Measurements from ENCODE around the gene KCNMA1.

Gene KCNMA1

DNA sequence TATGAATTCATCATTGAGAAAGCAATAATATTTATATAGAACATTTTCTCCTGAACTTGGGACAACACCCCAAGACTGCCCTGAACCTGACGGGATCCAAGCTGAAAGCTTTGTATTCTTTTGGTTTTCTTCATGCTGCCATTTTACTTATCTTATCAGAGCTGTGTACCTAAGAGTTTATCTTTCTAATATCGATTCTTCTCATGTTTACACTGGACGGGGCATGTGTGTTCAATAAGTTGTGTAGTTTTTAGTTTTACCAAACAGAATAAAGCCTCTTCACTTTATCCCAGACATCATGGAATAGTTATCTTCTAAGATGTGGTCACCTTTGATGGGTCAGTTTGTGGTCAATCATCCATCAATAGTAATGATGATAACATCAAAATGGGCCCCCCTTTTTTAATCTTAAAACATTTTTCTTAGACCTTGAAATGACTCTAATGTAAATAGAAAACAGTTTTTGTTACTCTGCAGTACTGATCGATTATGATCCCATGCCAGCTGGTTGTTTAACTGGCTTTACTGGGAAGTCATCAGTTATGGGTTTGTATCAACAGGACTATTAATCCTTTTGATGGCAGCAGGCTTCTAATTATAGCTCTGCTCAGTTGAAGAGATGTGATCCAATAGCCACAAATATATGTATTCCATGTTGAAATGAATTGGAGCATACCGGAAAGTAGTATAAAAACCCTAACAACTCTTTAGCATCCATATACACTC lies 446.1 kb downstream of the KCNMA1 start:
- DNase-seq: no peak

DNA sequence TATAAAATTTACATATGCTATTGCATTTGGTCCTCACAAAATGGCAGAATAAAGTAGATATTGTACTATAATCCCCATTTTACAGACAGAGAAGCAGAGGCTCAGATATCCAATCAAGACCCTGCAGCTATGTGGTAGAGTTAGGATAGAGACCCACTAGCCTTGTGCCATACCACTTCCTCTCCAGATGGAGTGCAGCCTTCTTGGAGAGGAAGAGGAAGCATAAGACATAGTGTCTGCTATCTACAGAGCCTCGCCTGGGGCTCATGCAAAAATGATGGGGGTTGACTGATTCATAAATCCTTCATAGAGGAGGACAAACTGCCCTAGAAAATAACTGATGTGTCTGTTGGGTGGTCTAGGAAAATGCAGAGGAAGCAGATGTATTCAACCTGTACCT lies 447.3 kb downstream of the KCNMA1 start:
- no peak for DNase-seq

DNA sequence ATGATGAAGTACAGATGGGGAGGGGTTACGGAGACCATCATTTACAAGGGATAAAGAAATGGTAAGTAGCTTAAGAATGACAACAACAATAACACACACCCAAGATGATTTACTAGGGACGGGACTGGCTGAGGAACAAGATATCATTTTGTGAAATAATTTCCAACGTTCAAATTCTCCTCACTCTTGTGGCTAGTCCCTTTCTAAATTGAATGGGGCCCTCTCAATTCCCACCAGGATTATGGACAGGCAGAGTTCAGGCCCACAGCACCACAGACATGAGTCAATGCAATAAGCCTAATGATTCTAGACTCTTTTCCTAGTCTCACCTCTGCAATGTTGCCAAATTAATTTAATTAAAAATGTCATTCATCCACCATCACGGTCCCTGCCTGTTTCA lies 448.1 kb downstream of the KCNMA1 start:
- DNase-seq: no peak

DNA sequence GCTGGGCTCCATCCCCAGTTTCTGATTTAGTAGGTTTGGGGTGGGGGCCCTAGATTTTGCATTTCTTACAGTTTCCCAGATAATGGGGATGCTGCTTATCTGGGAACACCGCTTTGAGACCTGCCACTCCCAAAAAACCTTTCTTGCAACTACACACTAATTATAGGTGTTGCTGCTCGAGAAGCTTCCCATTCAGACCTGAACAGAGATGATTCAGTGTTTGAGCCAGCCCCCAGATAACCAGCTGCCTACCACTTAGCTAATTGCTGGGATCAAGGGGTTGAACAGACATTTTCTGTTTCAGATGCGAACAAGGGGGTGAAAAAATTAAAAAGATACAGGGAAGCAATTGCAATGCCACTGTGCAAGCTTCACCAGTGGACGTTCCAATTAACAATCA lies 448.5 kb downstream of the KCNMA1 start:
- DNase-seq: no peak

DNA sequence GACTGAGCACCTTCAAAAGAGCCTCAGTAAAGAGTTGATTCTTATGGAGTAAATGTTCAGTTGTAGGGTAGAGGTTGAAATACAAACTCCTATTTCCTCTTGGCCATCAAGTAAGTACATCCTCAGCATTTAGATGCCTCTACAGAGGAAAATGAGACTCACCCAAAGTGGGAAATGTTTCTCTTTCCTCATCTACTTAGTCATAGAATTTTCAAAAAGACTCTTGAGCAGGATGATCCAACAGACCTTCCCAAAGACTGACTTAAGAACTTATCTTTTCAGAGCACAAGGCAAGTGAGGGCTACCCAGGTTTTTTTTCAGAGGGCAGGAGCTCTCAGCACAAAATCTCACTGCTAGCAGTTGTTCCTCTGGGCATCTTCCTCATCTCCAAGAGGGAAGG lies 449.1 kb downstream of the KCNMA1 start:
- no peak for DNase-seq

DNA sequence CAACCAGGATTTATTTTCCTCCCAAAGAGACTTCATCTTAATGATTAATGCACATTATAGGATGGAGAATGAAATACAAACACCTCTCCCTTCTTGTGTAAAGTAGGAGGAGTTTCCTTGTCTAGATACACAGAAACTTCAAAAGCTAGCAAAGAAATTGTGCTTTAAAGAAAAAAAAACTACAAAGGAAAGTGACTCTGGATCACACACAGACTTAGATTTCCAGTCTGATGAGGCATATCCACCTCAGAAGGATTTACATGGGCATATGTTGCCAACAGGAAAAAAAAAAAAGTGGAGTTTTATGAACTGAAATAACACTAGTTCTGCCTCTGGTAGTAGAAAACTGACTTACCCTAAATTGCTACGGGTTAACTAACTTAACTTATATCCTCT lies 449.6 kb downstream of the KCNMA1 start:
- no peak for DNase-seq

DNA sequence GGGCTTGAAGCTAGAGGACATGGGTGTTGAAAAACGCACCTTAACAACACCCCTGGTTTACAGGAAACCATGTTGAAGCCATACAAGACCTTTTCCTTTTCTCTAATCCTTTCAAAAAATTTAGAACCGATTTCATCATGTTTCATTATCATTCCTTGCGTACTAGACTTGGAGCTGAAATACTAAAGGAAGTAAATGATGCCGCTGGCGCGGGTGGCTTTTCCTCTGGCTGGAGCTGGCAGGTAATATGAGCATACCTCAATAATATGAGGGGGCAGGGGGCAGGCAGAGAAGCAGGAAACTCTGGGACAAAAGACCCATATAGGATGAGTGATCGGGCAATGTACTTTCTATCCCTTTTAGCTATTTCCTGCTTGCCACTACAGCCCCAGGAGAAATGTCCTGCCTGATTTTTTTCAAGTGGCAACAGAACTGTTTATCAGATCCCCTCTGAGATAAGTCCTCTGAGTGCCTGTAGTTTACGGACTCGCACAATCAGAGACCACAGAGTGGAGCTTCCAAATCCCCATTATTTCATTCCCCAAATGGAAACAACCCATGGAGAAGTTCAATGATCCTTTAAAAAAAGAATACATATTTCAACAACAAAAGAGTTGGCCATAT lies 450.1 kb downstream of the KCNMA1 start:
- DNase-seq: no peak

DNA sequence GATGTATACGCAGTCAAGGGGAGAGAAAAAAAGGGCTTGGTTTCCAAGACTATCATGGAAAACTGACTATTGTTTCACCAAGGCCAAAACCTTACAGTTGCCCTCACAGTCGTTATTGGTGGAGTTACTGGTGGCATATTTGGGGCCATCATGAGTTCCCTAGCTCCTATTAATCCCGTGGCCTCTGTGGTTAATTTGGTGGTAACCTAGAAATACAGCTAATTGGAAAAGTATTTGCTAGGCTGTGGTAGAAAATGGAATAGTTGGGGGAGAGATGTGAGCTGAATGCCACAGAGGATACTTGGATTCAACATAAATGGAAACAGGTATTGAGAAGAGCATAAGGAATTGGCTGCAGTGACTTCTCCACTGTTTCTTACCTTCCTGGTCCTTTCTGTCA lies 450.7 kb downstream of the KCNMA1 start:
- DNase-seq: no peak

DNA sequence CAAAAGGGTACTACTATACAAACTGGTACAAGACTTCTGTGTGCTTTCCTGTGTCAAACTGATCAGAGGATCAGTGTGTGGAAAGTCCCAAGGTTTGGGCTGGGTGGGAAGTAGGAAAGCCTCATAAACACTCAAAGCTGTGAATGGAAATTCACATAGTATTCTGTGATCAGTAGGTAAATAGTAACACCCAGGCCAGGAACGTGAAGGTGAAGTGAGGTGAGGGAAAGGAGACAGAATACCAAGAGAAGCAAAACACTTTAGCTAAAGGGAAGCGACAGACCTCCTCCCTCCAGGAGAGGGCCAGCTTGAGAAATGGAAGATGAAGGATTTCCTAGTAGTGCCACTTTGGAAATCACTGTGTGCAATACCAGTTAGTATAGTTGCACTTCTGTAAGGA lies 451.9 kb downstream of the KCNMA1 start:
- DNase-seq: no peak

DNA sequence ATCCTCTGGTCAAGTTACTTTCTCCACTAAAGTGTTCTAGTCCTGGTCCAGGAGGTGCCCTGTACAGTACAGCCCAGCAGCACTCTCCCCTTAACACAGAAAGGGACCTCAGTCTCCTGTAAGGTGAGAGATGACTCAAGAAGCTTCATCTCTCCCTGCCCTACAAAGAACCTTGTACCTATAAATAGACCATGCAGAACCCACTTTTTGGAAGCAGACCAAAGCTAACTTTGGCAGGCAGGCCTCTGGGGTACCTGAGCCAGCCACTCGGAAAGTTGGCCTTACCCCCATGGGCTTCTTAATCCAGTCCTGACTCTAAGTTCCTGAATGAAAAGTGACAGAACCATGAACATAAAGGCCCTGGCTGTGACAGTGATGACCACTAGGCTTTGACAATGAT lies 454.8 kb downstream of the KCNMA1 start:
- no peak for DNase-seq

DNA sequence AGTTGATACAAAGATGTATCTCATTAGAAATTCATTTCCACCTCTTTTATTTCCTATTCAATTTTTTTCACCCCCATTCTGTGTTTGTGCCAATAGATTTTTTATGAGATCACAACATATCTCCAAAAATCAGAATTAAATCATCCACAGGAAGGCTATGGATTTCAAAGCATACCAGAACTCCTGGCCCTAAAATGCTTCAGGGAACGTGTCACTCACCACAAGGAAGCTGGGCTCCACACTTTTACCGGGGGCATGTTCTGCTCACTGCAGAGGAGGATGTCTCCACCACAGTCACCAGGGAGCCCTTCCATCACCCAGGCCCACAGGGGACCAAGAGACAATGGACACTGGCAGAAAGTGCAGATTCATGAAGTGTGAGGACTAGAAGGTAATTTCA lies 456.8 kb downstream of the KCNMA1 start:
- DNase-seq: no peak

DNA sequence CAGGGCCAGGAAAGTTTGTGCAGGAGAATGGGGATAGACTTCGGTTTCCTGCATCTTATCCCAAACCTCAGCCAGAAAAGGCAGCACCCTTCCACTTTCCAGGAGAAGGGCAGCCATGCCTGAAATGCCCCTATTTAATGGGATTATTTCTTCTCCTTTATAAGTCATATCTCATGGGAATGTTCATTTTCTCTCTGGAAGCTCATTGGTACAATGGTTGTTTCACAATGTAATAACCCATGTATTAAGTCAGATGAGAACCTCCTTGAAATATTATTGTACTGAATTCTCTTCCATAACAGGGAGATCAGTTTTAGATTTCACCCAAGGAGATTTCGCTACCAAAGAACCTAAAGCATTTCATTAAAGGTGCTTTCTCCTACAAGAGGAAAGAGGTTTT lies 457.5 kb downstream of the KCNMA1 start:
- DNase-seq: no peak

DNA sequence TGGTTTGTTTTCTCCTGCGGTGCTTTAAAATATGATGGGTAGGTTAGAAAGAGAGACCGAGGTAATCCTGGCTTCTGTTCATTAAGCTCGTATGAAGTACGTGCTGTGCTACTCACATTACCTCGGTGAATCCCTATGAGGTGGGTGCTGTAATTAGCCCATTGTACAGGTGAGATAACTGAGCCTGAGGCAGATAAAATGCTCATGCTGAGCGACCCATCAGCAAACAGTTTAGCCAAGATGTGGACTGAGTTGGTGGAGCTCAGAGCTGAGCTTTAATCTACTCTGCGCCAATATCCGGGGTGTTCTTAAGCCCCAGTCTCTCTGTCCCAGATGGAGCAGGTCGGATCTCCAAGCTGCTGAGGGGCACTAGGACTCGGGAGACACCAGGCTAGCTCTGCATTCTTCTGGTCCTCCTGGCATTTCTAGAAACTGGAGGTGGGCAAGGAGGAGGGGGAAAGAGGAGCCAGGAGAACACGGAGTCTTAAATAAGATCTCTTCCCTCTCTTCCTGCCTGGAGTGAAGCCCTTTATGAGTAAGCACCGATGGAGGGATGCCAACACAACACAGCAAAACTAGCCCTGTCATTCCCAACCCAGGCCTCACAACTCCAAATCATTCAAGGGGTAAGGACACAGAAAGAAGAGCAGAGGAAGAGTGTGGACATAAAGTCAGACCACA lies 458.5 kb downstream of the KCNMA1 start:
- no peak for DNase-seq

DNA sequence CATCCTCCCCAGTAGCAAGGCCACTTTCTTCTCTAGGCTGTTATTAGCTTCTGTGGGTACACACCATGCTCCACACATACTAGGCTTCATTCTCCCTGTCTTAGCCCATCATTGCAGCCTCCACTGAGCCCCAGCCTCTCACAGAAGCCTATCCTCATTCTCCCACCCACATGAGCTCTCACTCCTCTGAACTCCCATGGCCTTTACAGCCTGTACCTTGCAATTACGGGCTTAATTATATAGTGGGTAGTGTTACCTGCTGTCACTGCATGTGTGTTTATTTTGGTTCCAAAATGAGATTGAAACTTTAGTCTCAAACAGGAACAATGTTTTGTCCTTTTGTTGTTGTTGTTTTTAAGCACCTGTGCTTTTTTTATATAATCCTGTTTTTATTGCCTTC lies 460.0 kb downstream of the KCNMA1 start:
- DNase-seq: no peak

DNA sequence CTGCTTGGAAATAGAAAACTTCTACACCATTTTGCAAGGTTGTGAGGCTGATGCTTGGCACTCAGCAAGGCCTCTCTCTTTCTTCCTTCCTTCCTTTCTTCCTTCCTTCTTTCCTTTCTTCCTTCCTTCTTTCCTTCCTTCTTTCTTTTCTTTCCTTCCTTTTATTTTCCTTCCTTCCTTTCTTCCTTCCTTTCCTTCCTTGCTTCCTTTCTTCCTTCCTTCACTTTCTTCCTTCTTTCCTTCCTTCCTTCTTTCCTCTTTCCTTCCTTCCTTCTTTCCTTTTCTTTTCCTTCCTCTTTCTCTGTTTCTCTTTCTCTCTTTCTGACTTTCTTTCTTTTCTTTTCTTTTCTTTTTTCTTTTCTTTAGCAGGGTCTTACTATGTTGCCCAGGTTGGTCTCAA lies 460.4 kb downstream of the KCNMA1 start:
- no peak for DNase-seq

DNA sequence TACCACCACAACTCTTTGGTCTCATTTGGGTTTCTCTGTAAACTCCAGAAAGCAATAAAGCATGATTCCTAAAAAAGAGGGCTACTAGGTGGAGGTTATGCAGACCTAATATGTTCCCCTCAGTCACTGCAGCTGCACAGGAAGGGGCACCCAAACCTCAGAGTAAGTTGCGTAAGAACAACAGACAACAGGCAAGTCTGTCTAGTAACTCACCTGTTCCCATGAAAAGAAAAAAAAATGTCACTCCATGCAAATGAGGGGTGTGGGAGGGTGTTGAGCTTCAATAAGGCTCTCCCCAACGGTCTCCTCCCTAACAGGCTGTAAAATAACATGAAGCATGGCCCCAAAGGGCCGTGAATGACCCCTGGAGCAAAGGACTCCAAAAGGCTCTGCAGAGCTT lies 461.4 kb downstream of the KCNMA1 start:
- DNase-seq: no peak

DNA sequence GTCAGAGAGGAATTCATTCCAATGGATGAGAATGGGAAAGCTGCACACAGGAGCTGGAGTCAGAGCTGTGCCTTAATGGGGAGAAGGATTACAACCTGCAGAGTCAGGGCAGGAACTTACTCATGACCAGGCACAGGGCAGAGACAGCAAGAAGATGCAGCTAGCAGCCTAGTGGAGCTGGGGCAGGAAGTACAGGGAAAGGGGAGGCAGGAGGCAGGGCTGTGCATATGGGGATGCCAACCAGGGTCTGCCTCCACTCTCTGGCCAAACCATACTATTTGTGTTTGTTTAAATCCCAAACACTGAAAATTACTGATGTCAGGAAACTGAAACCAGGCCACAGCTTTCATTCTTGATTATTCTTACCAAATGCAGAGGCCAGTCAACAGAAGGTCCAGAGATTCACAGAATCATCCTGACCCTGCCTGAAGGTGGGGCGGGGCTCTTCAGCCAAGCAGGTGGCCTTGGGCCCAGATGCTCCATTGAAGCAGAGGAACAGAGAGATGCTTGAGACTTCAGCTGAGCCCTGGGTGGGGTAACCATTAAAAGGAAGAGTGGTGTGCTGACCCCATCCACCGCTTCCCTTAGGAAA lies 461.9 kb downstream of the KCNMA1 start:
- no peak for DNase-seq

DNA sequence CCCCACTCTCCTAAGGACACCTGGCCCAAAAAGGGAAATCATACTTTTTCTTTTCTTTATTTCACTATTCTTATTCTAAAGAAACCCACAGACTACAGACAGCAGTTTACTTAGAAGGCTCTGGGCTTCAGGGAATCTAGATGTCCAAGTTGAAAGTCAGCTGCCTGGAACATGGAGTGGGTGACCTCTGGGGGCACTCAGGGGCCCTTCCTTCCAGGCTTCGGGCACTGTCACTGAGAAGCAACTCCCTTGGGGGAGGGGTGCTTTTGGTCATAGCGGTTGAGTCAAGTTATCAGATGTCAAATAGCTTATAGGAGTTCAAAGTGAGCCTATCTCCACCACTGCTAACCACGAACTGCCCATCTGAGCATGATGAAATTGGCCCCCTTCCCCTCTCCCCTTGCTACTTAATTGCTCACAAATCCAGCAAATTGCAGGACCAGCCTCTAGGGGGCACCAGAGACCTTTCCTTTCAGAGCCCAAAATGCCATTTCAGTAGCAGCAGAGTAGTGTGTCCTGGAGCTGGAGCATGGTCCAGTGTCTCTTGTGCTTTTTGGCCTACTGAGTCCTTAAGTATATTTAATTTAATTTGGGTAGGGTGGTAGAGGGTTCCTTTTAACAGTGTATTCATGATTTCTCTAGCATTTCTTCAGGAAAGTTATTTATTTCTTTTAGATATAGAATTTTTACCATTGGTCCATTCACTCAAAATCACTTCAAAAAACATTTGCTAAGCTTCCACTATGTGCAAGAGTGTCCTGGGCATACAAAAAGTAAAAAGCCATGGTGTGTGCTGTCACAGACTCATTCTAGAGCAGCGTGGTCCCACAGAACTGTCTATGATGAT lies 463.8 kb downstream of the KCNMA1 start:
- peak; percentile 20 to 50 (median 40) for DNase-seq

DNA sequence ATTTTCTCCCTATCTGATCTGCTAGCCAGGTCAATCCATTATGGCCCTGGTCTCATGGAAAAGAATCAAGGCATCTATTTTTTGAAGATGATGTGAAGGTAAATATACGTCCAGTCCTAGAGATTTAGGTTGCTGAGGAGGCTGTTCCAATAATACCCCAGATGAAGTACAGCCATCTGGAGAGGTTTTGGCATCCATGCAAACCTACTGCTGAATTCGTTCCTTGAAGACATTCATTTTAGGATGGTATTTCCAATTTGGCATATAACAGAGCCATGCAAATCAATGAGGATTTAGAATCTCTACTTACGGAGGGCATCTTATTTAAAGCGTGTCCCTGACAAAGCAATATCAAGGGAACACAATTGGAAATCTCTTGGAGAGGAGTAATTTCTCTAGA lies 465.5 kb downstream of the KCNMA1 start:
- DNase-seq: no peak

DNA sequence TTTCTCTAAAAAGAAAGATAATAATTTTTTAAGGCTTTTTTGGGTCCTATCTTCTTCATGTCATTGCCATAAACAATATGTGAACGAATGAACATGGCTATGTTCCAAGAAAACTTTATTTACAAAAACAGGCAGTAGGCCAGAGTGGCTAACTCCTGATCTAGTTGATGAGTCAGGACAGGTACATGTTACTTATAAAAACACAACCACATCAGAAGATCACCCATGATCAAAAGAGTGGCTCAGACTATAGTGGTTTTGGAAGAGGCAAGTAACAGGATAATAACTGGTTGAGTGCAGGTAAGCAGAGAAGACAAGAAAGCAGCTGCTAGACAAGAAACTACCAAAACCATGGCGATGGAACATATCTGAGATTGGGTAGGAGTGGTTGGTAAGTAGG lies 468.7 kb downstream of the KCNMA1 start:
- DNase-seq: no peak

DNA sequence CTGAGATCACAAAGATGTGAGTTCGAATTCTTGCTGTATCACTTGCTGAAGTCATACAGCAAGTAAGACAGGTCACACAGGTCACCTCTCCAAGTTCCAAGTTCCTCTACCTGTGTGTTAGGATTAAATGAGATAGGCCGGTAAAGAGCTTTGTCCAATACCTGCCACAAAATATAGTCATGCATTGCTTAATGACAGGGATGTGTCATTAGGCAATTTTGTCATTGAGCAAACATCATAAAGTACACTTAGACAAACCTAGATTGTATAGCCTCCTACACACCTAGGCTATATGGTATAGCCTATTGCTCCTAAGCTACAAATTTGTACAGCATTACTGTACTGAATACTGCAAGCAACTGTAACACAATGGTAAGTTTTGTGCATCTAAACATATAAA lies 469.4 kb downstream of the KCNMA1 start:
- no peak for DNase-seq

DNA sequence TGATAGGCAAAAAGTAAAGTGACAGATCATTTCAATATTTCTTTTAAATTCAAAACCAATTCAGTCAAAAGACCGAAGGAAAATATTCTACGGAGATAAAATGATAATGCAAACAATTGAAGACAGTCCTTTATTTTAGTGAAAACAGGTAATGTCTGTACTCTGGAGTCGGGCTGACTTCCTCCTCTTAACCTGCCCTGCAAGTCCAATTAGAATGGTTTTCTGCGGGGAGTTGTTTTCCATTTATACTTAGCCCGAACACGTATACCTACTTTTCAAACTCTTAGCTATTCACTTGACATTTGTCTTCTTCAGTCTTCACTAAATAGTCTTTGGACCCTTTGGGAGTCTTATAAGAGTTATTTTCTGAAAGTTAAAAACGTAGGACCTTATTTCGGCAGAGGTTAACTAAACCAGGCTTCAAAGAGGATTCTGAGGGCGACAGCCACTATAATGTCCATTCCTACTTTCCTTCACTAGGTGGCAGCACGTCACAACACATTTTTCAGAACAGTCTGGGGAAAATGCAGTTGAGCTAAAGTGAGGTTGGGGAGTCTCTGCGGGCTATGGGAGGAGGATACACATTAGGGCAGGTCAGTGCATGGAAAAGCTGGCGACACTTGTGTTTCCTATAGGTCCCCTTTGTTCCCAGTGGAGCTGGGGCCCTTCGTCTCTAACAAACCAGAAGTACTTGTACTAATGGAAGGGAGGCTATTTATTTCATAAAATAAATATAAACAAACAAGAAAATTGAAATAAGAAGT lies 472.0 kb downstream of the KCNMA1 start:
- no peak for DNase-seq
